ENCODE data around the gene ZNF316.
"Not testable (repeated sequence)": the region's sequence is repeated elsewhere in the genome, so short reads cannot be mapped to it uniquely, and the experiment has no call there.

DNA sequence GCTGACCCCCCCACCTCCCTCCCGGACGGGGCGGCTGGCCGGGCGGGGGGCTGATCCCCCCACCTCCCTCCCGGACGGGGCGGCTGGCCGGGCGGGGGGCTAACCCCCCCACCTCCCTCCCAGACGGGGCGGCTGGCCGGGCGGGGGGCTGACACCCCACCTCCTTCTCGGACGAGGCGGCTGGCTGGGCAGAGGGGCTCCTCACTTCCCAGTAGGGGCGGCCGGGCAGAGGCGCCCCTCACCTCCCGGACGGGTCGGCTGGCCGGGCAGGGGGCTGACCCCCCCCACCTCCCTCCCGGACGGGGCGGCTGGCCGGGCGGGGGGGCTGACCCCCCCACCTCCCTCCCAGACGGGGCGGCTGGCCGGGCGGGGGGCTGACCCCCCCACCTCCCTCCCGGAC lies 33.7 kb downstream of the ZNF316 start:
- not testable (repeated sequence) for TF ChIP-seq CTCF, POLR2A (IDR thresholded peaks at IDR 0.05)
